GM12891 (cell line): ENCODE measurements around the gene PAX7.

Experiments used
- PAX5 ChIP-seq: IDR thresholded peaks from 2 replicates; pipeline ENCODE4 v1.6.1; 2011; ENCODE audit warnings: low read length, moderate library complexity, mild to moderate bottlenecking; ENCODE audit not compliant: insufficient read depth, severe bottlenecking
- POLR2A ChIP-seq: IDR thresholded peaks from 2 replicates; pipeline ENCODE4 v1.6.1; 2011; ENCODE audit warnings: low read depth, low read length, control low read depth
- POLR2AphosphoS5 ChIP-seq: IDR thresholded peaks from 2 replicates; pipeline ENCODE4 v1.6.1; 2011; ENCODE audit warnings: low read depth, low read length, control low read depth
- POU2F2 ChIP-seq: IDR thresholded peaks from 2 replicates; pipeline ENCODE4 v1.6.1; 2011; ENCODE audit warnings: low read depth, mild to moderate bottlenecking, control low read depth, low read length, moderate library complexity
- SPI1 ChIP-seq: IDR thresholded peaks from 2 replicates; pipeline ENCODE4 v1.6.1; 2011; ENCODE audit warnings: low read depth, low read length, control low read depth
- TAF1 ChIP-seq: IDR thresholded peaks from 2 replicates; pipeline ENCODE4 v1.6.1; 2011; ENCODE audit warnings: low read depth, low read length, control low read depth

- TF ChIP-seq POLR2A (no peak), POLR2AphosphoS5 (no peak), SPI1 (no peak), TAF1 (no peak), POU2F2 (no peak), PAX5 (no peak)
These were observed 108.0 kb downstream of the PAX7 start for GRCh38 chr1:18738617-18739016.
